NB4 (cell line): ENCODE results near the gene LFNG.
A peak's percentile ranks its signal among the peaks of the same experiment; 100 is the strongest.

Experiments used
- DNase-seq: peaks from one replicate; pipeline ENCODE4 v3.0.0; 2010; ENCODE audit warnings: low read depth
- H3K4me3 ChIP-seq: one replicate; pipeline ENCODE4 v1.5.1; 2011; ENCODE audit warnings: mild to moderate bottlenecking, low read depth, low read length, moderate library complexity
- CTCF ChIP-seq: IDR thresholded peaks from one replicate; pipeline ENCODE4 v1.5.1; 2012; ENCODE audit warnings: low read depth, low read length
- MAX ChIP-seq: IDR thresholded peaks from 2 replicates; pipeline ENCODE4 v1.6.1; 2011; ENCODE audit warnings: low read depth, low read length
- MYC ChIP-seq: IDR thresholded peaks from 2 replicates; pipeline ENCODE4 v1.6.1; 2011; ENCODE audit warnings: low read depth, low read length
- POLR2A ChIP-seq: IDR thresholded peaks from 2 replicates; pipeline ENCODE4 v1.6.1; 2011; ENCODE audit warnings: mild to moderate bottlenecking; ENCODE audit not compliant: insufficient read length; ENCODE audit errors: extremely low read depth

Gene LFNG

DNA sequence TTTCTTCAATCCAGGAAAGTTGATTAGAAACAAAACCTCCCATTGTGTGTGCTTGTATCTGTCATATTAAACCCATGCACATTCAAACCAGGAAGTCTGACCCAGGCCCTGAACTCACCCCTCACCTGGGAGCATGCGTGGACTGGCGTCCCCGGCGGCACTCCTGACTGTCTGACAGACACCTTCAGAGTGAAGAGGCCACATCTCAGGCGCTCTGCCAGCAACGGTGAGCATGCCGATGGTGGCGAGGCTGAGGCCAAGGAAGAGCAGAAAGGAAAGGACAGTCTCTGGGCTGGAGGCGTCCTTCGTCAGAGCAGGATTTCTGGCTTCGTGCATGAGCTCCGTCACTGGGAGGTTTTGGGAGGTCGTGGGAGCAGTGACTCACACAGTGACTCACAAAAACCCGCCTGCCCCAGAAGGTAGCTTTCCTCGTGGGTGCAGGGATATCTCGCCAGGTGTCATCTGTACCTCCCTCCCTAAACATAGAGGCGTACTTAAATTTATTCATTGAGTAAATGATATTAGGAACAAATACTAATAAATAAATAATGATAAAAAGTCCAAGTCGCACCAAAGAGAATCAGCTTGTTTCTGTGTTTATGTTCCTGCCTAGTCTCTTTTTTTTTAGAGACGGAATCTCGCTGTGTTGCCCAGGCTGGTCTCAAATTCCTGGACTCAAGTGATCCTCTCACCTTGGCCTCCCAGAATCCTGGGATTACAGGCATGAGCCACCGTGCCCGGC lies 52.7 kb downstream of the LFNG start:
- H3K4me3 ChIP-seq, result no peak overlapping the region
- DNase-seq, result peak; percentile 28
- TF ChIP-seq MYC, result no peak
- TF ChIP-seq MAX, result no peak
- no peak for TF ChIP-seq CTCF
- TF ChIP-seq POLR2A, result no peak

DNA sequence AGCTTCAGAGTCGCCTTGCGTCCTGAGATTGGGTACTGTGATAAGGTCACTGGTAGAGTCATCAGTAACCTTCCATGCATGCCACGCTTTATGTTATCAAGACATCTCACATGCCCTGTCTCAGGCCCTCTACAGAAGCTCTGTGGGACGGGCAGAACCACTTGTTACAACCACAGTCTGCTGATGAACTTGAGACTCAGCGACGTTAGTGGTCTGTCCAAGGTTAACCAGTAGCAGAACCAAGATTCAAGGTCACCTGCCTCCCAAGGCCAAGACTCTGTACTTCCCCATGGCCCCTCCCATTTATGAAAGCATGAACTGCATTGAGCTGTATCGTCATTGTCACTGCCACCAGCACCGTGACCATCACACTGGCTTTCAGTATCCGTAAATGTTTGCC lies 54.2 kb downstream of the LFNG start:
- H3K4me3 ChIP-seq, result no peak overlapping the region
- TF ChIP-seq CTCF (no peak), POLR2A (no peak), MAX (no peak), MYC (no peak)
- DNase-seq, result no peak

DNA sequence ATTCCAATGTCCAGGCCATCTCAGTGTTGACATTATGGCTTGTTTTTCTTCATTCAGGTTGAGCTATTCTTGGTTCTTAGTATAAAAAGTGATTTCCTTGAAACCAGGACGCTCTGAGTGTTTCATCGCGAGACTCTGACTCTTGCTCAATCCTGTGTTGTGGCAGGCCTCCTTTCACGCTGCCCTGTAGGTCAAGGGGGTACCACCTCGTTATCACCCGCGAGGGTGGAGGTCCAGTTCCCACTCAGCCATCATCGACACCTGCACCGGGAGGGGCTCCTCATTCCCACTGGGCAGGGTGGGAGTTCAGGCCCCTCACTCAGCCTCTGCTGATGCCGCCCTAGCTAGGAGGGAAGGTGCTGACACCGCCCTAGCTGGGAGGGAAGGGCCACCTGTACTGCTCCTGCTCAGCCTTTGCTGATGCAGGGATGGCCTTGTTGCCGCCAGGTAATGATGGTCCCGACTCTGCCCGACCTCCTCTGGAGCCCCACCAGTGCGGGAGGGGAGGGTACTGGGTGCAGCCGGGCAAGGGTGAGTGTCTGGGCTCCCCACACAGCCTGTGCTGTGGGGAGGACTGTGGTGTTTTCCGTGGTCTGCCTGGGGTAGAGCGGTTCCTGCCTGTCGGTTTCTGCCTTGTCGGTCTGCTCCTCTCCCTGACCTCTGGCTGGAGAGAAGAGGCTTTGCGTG lies 55.6 kb downstream of the LFNG start:
- DNase-seq, result peak; percentile 32
- H3K4me3 ChIP-seq, result no peak overlapping the region
- TF ChIP-seq CTCF (no peak), POLR2A (no peak), MYC (no peak), MAX (no peak)

- no peak overlapping the region for H3K4me3 ChIP-seq
- no peak for DNase-seq
- TF ChIP-seq MAX (no peak), MYC (no peak), CTCF (no peak), POLR2A (no peak)
Observed at GRCh38 chr7:2575733-2576340, 56.3 kb downstream of the LFNG start.

DNA sequence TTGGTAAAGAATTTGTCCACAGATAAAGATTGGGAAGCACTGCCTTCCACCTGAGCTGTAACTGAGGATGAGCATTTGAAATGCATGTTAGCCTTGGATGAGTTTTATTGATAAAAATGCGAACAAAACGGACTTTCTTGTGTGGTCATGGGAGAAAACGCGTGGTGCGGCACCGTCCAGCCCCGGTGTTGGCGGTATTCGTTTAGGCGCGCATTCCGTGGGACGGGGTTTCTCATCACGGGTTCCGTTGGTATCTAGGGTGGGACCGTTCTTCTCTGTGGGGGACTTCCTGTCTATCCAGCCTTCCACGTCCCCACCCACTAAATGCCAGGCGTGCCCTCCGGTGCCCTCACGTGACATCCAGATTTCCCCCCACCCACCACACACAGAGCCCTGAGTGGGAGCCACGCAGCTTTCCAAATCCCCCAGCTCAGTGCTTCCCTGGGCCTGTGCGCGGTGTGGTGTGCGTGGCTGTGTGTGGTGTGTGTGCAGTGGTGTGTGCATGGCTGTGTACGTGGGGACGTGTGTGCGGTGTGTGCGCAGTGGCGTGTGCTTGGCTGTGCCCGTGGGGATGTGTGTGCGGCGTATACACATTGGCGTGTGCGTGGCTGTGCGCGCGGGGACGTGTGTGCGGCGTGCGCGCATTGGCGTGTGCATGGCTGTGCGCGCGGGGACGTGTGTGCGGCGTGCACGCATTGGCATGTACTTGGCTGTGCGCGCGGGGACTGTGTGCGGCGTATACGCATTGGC lies 57.3 kb downstream of the LFNG start:
- H3K4me3 ChIP-seq, result no peak overlapping the region
- TF ChIP-seq CTCF (no peak), MYC (no peak), POLR2A (no peak), MAX (no peak)
- DNase-seq, result no peak
